Psoas muscle (tissue), 8 donors: Measurements from ENCODE around the gene PRKCA. TPM values are rescaled to one million over a fixed set of nuclear protein-coding genes. Genes with fewer than 3 reads are reported as not detected.
A peak's percentile ranks its signal among the peaks of the same experiment; 100 is the strongest.

ENCODE experiments used
- ATAC-seq, 4 donors: fragments of 200-7000 bp; cut with Tn5 transposase; one replicate each; pipeline ENCODE4 v1.9.1; 2020; ENCODE audit warnings: moderate library complexity in 3 of 4, mild to moderate bottlenecking in 2 of 4
- DNase-seq, 2 donors: peaks; one replicate each; pipeline ENCODE4 v3.0.0-alpha.2; 2020
- H3K27ac ChIP-seq: fragments of 200-600 bp; one replicate; pipeline ENCODE4 v1.8.0; 2022
- H3K27me3 ChIP-seq, 3 donors: fragments of 200-600 bp in 1 of 3; one replicate each; pipeline versions ENCODE4 v1.6.1 to v1.8.0; 2013 to 2022; ENCODE audit warnings: low read length in 2 of 3, mild to moderate bottlenecking in 2 of 3, moderate library complexity in 1 of 3; ENCODE audit not compliant: insufficient read depth in 3 of 3
- H3K36me3 ChIP-seq, 2 donors: fragments of 200-600 bp in 1 of 2; one replicate each; pipeline versions ENCODE4 v1.6.1 to v1.8.0; 2013 to 2022; ENCODE audit warnings: low read depth in 1 of 2, mild to moderate bottlenecking in 1 of 2, moderate library complexity in 1 of 2; ENCODE audit not compliant: insufficient read depth in 1 of 2
- H3K4me1 ChIP-seq: fragments of 200-600 bp; one replicate; pipeline ENCODE4 v1.8.0; 2022
- H3K4me3 ChIP-seq: fragments of 200-600 bp; one replicate; pipeline ENCODE4 v1.8.0; 2022; ENCODE audit warnings: mild to moderate bottlenecking
- H3K9me3 ChIP-seq: fragments of 200-600 bp; one replicate; pipeline ENCODE4 v1.8.0; 2022
- WGBS, 3 donors: extraction: QIAGEN DNeasy Blood & Tissue Kit; methylation state at CpG; one replicate each; pipeline versions ENCODE4 v1.1.6 to v1.1.7; 2013; 5-methylcytosine and 5-hydroxymethylcytosine counted together
- intact Hi-C, 2 donors: fragments of 100-400 bp; cut with DNase I; formaldehyde crosslinking; loops; one replicate each; pipeline versions ENCODE4 v1.11.0 to v1.14.2; 2022
- polyA plus RNA-seq, 3 donors: library from polyadenylated mRNA; stranded (reverse); fragments of 200-250 nt; gene quantifications; one replicate each; pipeline ENCODE4 v1.2.3, GENCODE V29; 2013
- total RNA-seq, 4 donors: library from RNA; stranded (reverse); fragmentation: NEBNext Ultra II Directional in 2 of 4; extraction: Animal tissue kit (Norgen Biotek cat#: 25700) in 2 of 4; gene quantifications; one replicate each; pipeline versions ENCODE4 v1.2.1 to v1.2.4, GENCODE V29; 2021 to 2023
- TF ChIP-seq, protein P1 (sequence below): fragments of 200-600 bp; IDR thresholded peaks from one replicate; pipeline ENCODE4 v1.8.0; 2022; ENCODE audit warnings: antibody characterized with exemption
- donor health status: healthy with polysubstance abuse.
- donor health status: DM: no; HTN: no; CAD: no; lungs with moderate emphysema.
- donor health status: Bipolar disorder and iron deficiency.
- donor health status: healthy.
- donor health status: DM: yes; HTN: yes; CAD: no.
- donor health status: DM: no; HTN: no; CAD: no.
- donor health status: DM: no; HTN: no; CAD: no.
- donor health status: DM: yes; HTN: yes; CAD: no.

PRKCA gene
- total and polyA plus RNA-seq, 7 donors, result 0.35 to 15.5 (median 8.2) TPM

DNA sequence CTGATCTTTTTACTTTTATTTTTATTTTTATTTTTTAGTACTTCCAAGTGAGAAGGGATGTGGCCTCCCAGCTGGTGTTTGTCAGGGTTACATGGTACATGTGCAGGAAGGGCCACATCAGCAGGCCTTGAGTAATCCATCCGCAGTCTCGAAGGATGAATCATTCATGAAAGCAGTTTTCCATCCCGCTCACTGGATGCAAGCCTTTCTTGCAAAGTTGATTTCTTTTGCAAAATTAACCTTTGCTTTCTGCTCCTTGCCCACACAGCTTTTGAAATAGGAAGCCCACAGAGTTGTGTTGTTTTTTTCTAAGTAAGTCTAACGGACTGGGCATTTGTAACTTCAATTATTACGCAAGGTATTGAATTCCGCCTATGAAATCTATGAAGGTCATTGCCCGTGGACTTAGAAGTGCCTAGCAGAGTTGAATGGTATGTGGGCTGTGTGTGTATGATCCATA lies 157.4 kb downstream of the PRKCA start:
- H3K9me3 ChIP-seq, result no peaks in the 10 kb centered on the region
- peaks cover 6% of the 10 kb centered on the region for H3K4me1 ChIP-seq
- intact Hi-C loops, result no loop called here

DNA sequence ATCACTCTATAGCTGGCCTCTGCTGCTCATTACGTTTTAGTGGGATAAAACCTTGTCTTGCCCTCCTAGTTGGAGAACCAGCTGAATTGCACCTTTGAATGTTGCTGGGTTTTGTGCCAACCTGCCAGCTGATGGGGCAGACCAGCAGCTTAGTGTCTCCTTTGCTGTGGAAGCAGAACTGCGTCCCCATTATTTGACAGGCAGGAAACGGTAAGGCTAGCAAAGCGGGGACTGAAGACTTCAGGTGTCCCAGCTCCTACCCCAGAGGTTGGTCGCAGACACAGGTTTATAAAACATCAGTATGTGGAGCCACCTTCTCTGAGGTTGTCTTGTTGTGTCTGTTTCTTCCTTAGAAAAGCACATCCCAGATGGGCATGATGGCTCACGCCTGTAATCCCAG lies 158.1 kb downstream of the PRKCA start:
- no peak overlapping the region for H3K27ac ChIP-seq
- no peak for ATAC-seq
- TF ChIP-seq, protein P1, sequence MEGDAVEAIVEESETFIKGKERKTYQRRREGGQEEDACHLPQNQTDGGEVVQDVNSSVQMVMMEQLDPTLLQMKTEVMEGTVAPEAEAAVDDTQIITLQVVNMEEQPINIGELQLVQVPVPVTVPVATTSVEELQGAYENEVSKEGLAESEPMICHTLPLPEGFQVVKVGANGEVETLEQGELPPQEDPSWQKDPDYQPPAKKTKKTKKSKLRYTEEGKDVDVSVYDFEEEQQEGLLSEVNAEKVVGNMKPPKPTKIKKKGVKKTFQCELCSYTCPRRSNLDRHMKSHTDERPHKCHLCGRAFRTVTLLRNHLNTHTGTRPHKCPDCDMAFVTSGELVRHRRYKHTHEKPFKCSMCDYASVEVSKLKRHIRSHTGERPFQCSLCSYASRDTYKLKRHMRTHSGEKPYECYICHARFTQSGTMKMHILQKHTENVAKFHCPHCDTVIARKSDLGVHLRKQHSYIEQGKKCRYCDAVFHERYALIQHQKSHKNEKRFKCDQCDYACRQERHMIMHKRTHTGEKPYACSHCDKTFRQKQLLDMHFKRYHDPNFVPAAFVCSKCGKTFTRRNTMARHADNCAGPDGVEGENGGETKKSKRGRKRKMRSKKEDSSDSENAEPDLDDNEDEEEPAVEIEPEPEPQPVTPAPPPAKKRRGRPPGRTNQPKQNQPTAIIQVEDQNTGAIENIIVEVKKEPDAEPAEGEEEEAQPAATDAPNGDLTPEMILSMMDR, result no peak
- H3K4me1 ChIP-seq, result peaks cover 6% of the 10 kb centered on the region
- intact Hi-C loops, result no loop called here
- no peak for DNase-seq
- 83 to 86% (median 86%) methylated on average over 6 of the region's 6 CpGs for WGBS, 3 donors
- H3K4me3 ChIP-seq, result no peak overlapping the region
- no peaks in the 10 kb centered on the region for H3K27me3 ChIP-seq
- no peaks in the 10 kb centered on the region for H3K9me3 ChIP-seq
- H3K36me3 ChIP-seq, result no peaks in the 10 kb centered on the region

More for the DNA sequence above, 157.4 kb downstream of the PRKCA start:
- Histone ChIP-seq H3K27ac (no peak overlapping the region), H3K36me3 (no peaks in the 10 kb centered on the region), H3K27me3 (no peaks in the 10 kb centered on the region), H3K4me3 (no peak overlapping the region)
- WGBS, 3 donors, result 61 to 68% (median 63%) methylated on average over 7 of the region's 7 CpGs
- peak; percentile 61 to 75 (median 68) for ATAC-seq
- peak in 1 of 2 donors; percentile 40 for DNase-seq
- TF ChIP-seq, protein P1, result no peak

DNA sequence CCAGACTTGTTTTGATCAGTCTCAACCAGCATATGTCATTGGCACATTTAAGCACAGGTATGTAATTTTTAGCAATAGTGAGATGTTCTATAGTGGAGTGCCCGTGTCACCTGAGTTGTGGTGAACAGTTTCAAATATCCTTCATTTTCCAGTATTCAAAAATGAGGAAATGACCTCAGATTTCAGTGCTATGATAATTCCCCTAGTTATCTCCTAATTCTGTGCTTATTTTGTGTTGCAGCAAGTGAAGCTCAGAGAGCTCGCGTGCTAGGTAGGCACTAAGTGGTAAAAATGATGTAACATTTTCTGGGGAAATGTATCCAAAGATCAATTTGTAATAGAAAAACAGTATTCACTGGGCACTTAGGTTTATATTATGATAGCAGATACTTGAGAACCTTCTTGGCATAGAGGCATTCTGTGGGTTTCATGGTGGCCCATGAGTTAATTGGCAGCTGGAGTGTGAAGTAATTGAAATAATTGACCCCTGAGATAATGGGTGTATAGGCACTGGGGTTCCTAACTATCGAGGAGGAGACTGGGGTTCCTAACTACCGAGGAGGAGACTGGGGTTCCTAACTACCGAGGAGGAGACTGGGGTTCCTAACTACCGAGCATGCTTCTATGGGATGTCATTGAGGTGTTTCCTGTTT lies 159.1 kb downstream of the PRKCA start:
- DNase-seq, result no peak
- H3K36me3 ChIP-seq, result no peaks in the 10 kb centered on the region
- intact Hi-C loops, result no loop called here
- TF ChIP-seq, protein P1, result no peak
- H3K27ac ChIP-seq, result no peak overlapping the region
- peaks cover 7% of the 10 kb centered on the region for H3K4me1 ChIP-seq
- 73 to 80% (median 76%) methylated on average over 7 of the region's 7 CpGs for WGBS, 3 donors
- ATAC-seq, result no peak
- no peak overlapping the region for H3K4me3 ChIP-seq
- H3K9me3 ChIP-seq, result no peaks in the 10 kb centered on the region
- no peaks in the 10 kb centered on the region for H3K27me3 ChIP-seq

DNA sequence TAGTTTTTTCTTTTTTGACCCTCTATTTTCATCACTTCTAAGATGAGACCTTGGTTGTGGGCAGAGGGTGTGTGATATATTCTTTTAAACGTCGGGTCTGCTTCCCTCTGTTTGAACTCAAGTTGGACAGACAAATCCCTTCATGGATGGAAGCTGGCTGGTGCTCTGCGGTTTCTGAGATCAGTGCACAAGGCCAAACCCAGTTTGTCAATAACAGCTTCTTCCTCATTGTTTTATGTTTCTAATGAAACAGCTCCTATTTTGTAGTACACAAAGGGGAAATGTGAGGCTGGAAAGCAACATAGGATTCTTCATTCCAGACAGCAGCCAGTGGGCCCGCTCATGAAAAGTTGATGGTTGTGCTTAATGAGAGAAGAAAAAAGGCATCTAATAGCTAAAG lies 159.6 kb downstream of the PRKCA start:
- intact Hi-C loops, result no loop called here
- TF ChIP-seq, protein P1, result no peak
- no peaks in the 10 kb centered on the region for H3K27me3 ChIP-seq
- DNase-seq (no peak), ATAC-seq (no peak)
- WGBS, 3 donors, result 77 to 84% (median 78%) methylated on average over 4 of the region's 4 CpGs
- no peak overlapping the region for H3K27ac ChIP-seq
- no peak overlapping the region for H3K4me3 ChIP-seq
- H3K36me3 ChIP-seq, result no peaks in the 10 kb centered on the region
- H3K9me3 ChIP-seq, result no peaks in the 10 kb centered on the region
- peaks cover 12% of the 10 kb centered on the region for H3K4me1 ChIP-seq

DNA sequence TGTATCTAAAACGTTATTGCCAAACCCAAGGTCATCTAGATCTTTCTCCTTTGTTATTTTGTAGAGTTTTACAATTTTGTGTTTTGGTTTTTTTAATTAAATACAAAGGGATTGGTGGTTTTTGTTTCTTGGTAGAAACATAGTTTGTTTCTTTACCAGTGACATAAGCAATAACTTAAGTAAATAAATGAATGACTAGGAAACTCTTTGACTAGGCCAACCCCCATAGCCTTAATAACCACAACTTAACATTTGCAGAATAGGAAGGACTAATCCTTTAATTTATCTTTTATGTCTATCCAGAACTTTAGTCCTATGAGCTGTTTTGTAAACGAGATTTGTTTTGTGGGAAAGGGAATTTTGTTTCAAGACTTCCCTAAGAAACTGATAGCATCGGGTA lies 162.5 kb downstream of the PRKCA start:
- ATAC-seq, result no peak
- H3K4me3 ChIP-seq, result no peak overlapping the region
- DNase-seq, result no peak
- TF ChIP-seq, protein P1, result no peak
- H3K36me3 ChIP-seq, result no peaks in the 10 kb centered on the region
- intact Hi-C loops, result no loop called here
- no peaks in the 10 kb centered on the region for H3K9me3 ChIP-seq
- WGBS, 3 donors, result 88 to 89% (median 88%) methylated on average over 3 of the region's 3 CpGs
- H3K27me3 ChIP-seq, result no peaks in the 10 kb centered on the region
- H3K27ac ChIP-seq, result no peak overlapping the region
- peaks cover 16% of the 10 kb centered on the region for H3K4me1 ChIP-seq
